A549 (cell line): ENCODE measurements around the gene P2RY13. TPM values are rescaled to one million over a fixed set of nuclear protein-coding genes. Genes with fewer than 3 reads are reported as not detected.
A peak's percentile ranks its signal among the peaks of the same experiment; 100 is the strongest.

ENCODE experiments used
- ATAC-seq, 2 experiments: fragments of 200-7000 bp in 1 of 2; fragments of >200 bp in 1 of 2; cut with Nextera tagmentation in 1 of 2; cut with Tn5 transposase in 1 of 2; 3 replicates each; pipeline versions ENCODE4 v1.8.0 to v1.9.1; 2018 to 2020; ENCODE audit warnings: mild to moderate bottlenecking in 1 of 2, moderate library complexity in 1 of 2
- CTCF ChIA-PET: fragments of 300-600 bp; sonication (Branson Sonifier 250); formaldehyde crosslinking; extraction: SDS; loops from one replicate; lab custom pipeline; 2021; ENCODE audit warnings: antibody characterized with exemption, inconsistent platforms; lab: Yijun Ruan, JAX
- POLR2A ChIA-PET: fragments of 350-600 bp; formaldehyde crosslinking; extraction: SDS; loops from one replicate; lab custom pipeline; 2021; ENCODE audit warnings: antibody characterized with exemption, inconsistent platforms; lab: Yijun Ruan, JAX
- DNase-seq, 2 experiments: peaks; one replicate each; pipeline versions ENCODE4 v3.0.0 to v3.0.0-alpha.2; 2011 to 2016; ENCODE audit warnings: low read depth in 1 of 2, low spot score in 1 of 2
- FAIRE-seq: peaks from 2 replicates; lab custom pipeline; 2011; peaks lifted over from hg19 to GRCh38; lab: Jason Lieb, UNC
- H3K27ac ChIP-seq, 2 experiments: fragments of >200 bp; sonication (Bioruptor Twin); formaldehyde crosslinking; 3 replicates each; pipeline ENCODE4 v1.5.1; 2016 to 2017
- H3K4me1 ChIP-seq: fragments of >200 bp; sonication (Bioruptor Twin); formaldehyde crosslinking; 3 replicates; pipeline ENCODE4 v1.6.1; 2016
- H3K4me2 ChIP-seq: fragments of >200 bp; sonication (Bioruptor Twin); formaldehyde crosslinking; 3 replicates; pipeline ENCODE4 v1.6.1; 2016
- H3K4me3 ChIP-seq: fragments of >200 bp; sonication (Bioruptor Twin); formaldehyde crosslinking; 3 replicates; pipeline ENCODE4 v1.5.1; 2016
- H3K9me3 ChIP-seq: fragments of >200 bp; sonication (Bioruptor Twin); formaldehyde crosslinking; 3 replicates; pipeline ENCODE4 v1.6.1; 2016
- BCL3 ChIP-seq: fragments of >200 bp; sonication (Bioruptor Twin); formaldehyde crosslinking; IDR thresholded peaks from 3 replicates; pipeline ENCODE4 v1.6.1; 2016
- CBX8 ChIP-seq: fragments of 200-600 bp; sonication (generic); IDR thresholded peaks from 2 replicates; pipeline ENCODE4 v1.6.1; 2016
- CEBPB ChIP-seq, 2 experiments: fragments of >200 bp in 1 of 2; sonication (Bioruptor Twin) in 1 of 2; formaldehyde crosslinking in 1 of 2; IDR thresholded peaks; 2 replicates each; pipeline ENCODE4 v1.6.1; 2012 to 2016
- E2F6 ChIP-seq: IDR thresholded peaks from 2 replicates; pipeline ENCODE4 v1.6.1; 2012; ENCODE audit warnings: low read depth, borderline replicate concordance
- EHMT2 ChIP-seq: fragments of 200-600 bp; sonication (generic); IDR thresholded peaks from 2 replicates; pipeline ENCODE4 v1.6.1; 2016; ENCODE audit warnings: antibody characterized with exemption, low read depth, mild to moderate bottlenecking, moderate library complexity
- ELK1 ChIP-seq: fragments of 150-350 bp; IDR thresholded peaks from 2 replicates; pipeline ENCODE4 v1.6.1; 2014; ENCODE audit warnings: low read depth, mild to moderate bottlenecking, low read length
- EP300 ChIP-seq, 2 experiments: fragments of >200 bp; sonication (Bioruptor Twin); formaldehyde crosslinking; IDR thresholded peaks; 2 replicates in 1 of 2; 3 replicates in 1 of 2; pipeline ENCODE4 v1.6.1; 2016 to 2017
- ESRRA ChIP-seq: fragments of 150-350 bp; IDR thresholded peaks from 2 replicates; pipeline ENCODE4 v1.6.1; 2014; ENCODE audit warnings: mild to moderate bottlenecking, low read length, borderline replicate concordance
- FOSB ChIP-seq: fragments of 250-450 bp; sonication (Bioruptor Pico); IDR thresholded peaks from 2 replicates; pipeline ENCODE4 v1.5.0; 2020; ENCODE audit warnings: mild to moderate bottlenecking, moderate library complexity
- FOSL2 ChIP-seq, 2 experiments: fragments of 450-650 bp in 1 of 2; fragments of >200 bp in 1 of 2; sonication (Bioruptor Twin) in 1 of 2; formaldehyde crosslinking; IDR thresholded peaks; 2 replicates each; pipeline versions ENCODE4 v1.5.0 to v1.6.1; 2016 to 2020; ENCODE audit warnings: mild to moderate bottlenecking in 1 of 2, moderate library complexity in 1 of 2
- HEYL ChIP-seq: fragments of 250-450 bp; sonication (Bioruptor Pico); IDR thresholded peaks from 2 replicates; pipeline ENCODE4 v1.8.0; 2021; ENCODE audit warnings: mild to moderate bottlenecking, moderate library complexity
- HOXB5 ChIP-seq: fragments of 250-450 bp; sonication (Bioruptor Pico); IDR thresholded peaks from 2 replicates; pipeline ENCODE4 v1.5.0; 2020; ENCODE audit warnings: mild to moderate bottlenecking, moderate library complexity
- JUN ChIP-seq, 2 experiments: fragments of >200 bp; sonication (Bioruptor Twin); formaldehyde crosslinking; IDR thresholded peaks; 2 replicates in 1 of 2; 3 replicates in 1 of 2; pipeline ENCODE4 v1.6.1; 2016 to 2017
- JUNB ChIP-seq: fragments of >200 bp; sonication (Bioruptor Twin); formaldehyde crosslinking; IDR thresholded peaks from 2 replicates; pipeline ENCODE4 v1.6.1; 2016
- KDM5A ChIP-seq: fragments of 200-600 bp; sonication (generic); IDR thresholded peaks from 2 replicates; pipeline ENCODE4 v1.6.1; 2016; ENCODE audit warnings: antibody characterized with exemption, mild to moderate bottlenecking
- NFE2L2 ChIP-seq: fragments of 150-350 bp; conservative IDR thresholded peaks from 2 replicates; pipeline ENCODE4 v1.6.1; 2014; ENCODE audit warnings: low read length
- POLR2AphosphoS2 ChIP-seq: conservative IDR thresholded peaks from 2 replicates; pipeline ENCODE4 v1.6.1; 2012; ENCODE audit warnings: low read length, improper control_type of control experiment, inconsistent platforms
- RAD21 ChIP-seq, 2 experiments: fragments of >200 bp in 1 of 2; sonication (Bioruptor Twin) in 1 of 2; formaldehyde crosslinking in 1 of 2; IDR thresholded peaks in 1 of 2; conservative IDR thresholded peaks in 1 of 2; 2 replicates in 1 of 2; 3 replicates in 1 of 2; pipeline ENCODE4 v1.6.1; 2012 to 2018; ENCODE audit warnings: inconsistent platforms in 1 of 2
- RCOR1 ChIP-seq: fragments of 150-350 bp; IDR thresholded peaks from 2 replicates; pipeline ENCODE4 v1.6.1; 2014; ENCODE audit warnings: antibody characterized with exemption, low read length, low read depth
- RFX5 ChIP-seq: fragments of 450-650 bp; IDR thresholded peaks from 2 replicates; pipeline ENCODE4 v1.7.1; 2014; ENCODE audit warnings: antibody characterized with exemption, mild to moderate bottlenecking, moderate library complexity
- RNF2 ChIP-seq: fragments of 200-600 bp; sonication (generic); IDR thresholded peaks from 2 replicates; pipeline ENCODE4 v1.6.1; 2016; ENCODE audit warnings: low read depth, mild to moderate bottlenecking, antibody characterized with exemption, moderate library complexity, borderline replicate concordance
- SREBF2 ChIP-seq: fragments of 450-650 bp; IDR thresholded peaks from 2 replicates; pipeline ENCODE4 v1.6.1; 2014; ENCODE audit warnings: mild to moderate bottlenecking, moderate library complexity
- TP53 ChIP-seq: fragments of 250-450 bp; sonication (Bioruptor Pico); IDR thresholded peaks from 2 replicates; pipeline ENCODE4 v1.5.0; 2021; ENCODE audit warnings: mild to moderate bottlenecking, moderate library complexity
- ZFP36 ChIP-seq: fragments of 450-650 bp; IDR thresholded peaks from 2 replicates; pipeline ENCODE4 v1.6.1; 2014; ENCODE audit warnings: borderline replicate concordance; ENCODE audit not compliant: partially characterized antibody
- ZSCAN20 ChIP-seq: fragments of 250-450 bp; sonication (Bioruptor Pico); IDR thresholded peaks from 2 replicates; pipeline ENCODE4 v1.8.0; 2022; ENCODE audit warnings: mild to moderate bottlenecking, moderate library complexity
- WGBS: methylation state at CpG from one replicate; pipeline ENCODE4 v1.1.6; 2017; ENCODE audit errors: missing lambda C conversion rate; 5-methylcytosine and 5-hydroxymethylcytosine counted together
- polyA plus RNA-seq, 4 experiments: library from polyadenylated mRNA; depleted of rRNA in 3 of 4; stranded (reverse); fragments of >200 nt; fragmentation: RNase III in 1 of 4; extraction: RNeasy Plus Mini Kit Qiagen cat#74134 plus additional on column Dnase treatment in 1 of 4; gene quantifications; 2 replicates in 3 of 4; 3 replicates in 1 of 4; pipeline ENCODE4 v1.2.3, GENCODE V29; 2011 to 2017
- TF ChIP-seq, protein P1 (sequence below): fragments of 200-600 bp; sonication (generic); IDR thresholded peaks from 2 replicates; pipeline ENCODE4 v1.6.1; 2016; ENCODE audit warnings: antibody characterized with exemption, mild to moderate bottlenecking, moderate library complexity
- TF ChIP-seq, protein P2 (sequence below): fragments of 250-450 bp; sonication (Bioruptor Pico); IDR thresholded peaks from 2 replicates; pipeline ENCODE4 v1.5.0; 2021; ENCODE audit warnings: mild to moderate bottlenecking, moderate library complexity, borderline replicate concordance

P2RY13 gene
- polyA plus RNA-seq, 2 of the 4 experiments (the other 2 are of a cell fraction): not detected

DNA sequence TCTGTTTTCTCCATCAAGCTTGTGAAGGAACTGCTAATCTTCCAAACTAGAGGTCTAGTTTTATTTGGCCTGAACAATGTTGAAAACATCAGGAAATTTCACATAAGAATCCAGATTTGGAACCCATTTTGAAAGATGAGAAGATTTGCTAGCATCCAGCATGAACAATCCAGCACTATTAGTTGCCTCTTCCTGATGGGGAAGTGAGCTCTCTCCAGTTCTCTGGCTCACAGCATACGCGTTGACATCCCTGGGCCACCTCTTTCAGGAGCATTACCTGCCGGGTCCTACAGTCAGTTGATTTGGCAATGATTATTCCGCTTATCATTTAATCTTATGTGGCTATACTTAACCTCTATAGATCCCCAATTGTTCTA is 23.6 kb downstream of the P2RY13 start:
- Histone ChIP-seq H3K9me3 (no peaks in the 10 kb centered on the region), H3K4me1 (peaks cover 26% of the 10 kb centered on the region), H3K4me3 (no peak overlapping the region), H3K27ac (peak overlapping the region; percentile 72 to 84), H3K4me2 (peak overlapping the region; percentile 63)
- DNase-seq (no peak), FAIRE-seq (no peak), ATAC-seq (peak in 1 of 2 experiments; percentile 15; a peak in 1 of 6 replicates)
- 92% methylated on average over 4 of the region's 4 CpGs for WGBS
- TF ChIP-seq HEYL (no peak), TP53 (no peak), POLR2AphosphoS2 (no peak), ELK1 (no peak), ZFP36 (no peak), RFX5 (no peak), FOSL2 (IDR thresholded peaks at IDR 0.05) (no peak), FOSL2 (CRISPR knock-in tag; IDR thresholded peaks at IDR 0.05) (no peak), CEBPB (IDR thresholded peaks at IDR 0.05) (no peak), RNF2 (no peak), ESRRA (no peak), JUN (IDR thresholded peaks at IDR 0.05) (no peak), FOSB (CRISPR knock-in tag) (no peak), EHMT2 (no peak), E2F6 (no peak)
- POLR2A ChIA-PET: interaction anchor here (0.6 to 2.5 kb wide), 5 partner anchors 11 to 1264 kb away, joined by 3 to 11 read pairs (median 4); partner anchors contain the start of gene GPR87
- CTCF ChIA-PET: interaction anchor here (0.6 to 6.1 kb wide), 10 partner anchors 10 to 533 kb away, joined by 3 to 47 read pairs (median 4); no protein-coding TSS in a partner anchor

GRCh38 chr3:151305060-151305774 is 24.1 kb downstream of the P2RY13 start:
- H3K27ac ChIP-seq: peak overlapping the region; percentile 72 to 84
- CTCF ChIA-PET: interaction anchor here (0.5 to 6.1 kb wide), 18 partner anchors 9 to 1047 kb away, joined by 3 to 47 read pairs (median 3); no protein-coding TSS in a partner anchor
- TF ChIP-seq EP300 (IDR thresholded peaks at IDR 0.05) (peak in 1 of 2 experiments; percentile 40; a peak in 1 of 5 replicates), JUNB (peak; percentile 39), KDM5A (no peak), CBX8 (no peak), TP53 (no peak), ZSCAN20 (no peak), HOXB5 (CRISPR knock-in tag) (no peak), BCL3 (peak; percentile 38; the same call in 1 of the 3 replicates), RAD21 (conservative IDR thresholded peaks at IDR 0.05 in 1 of 2, IDR thresholded peaks at IDR 0.05 in 1 of 2) (peak; percentile 37 to 46), E2F6 (no peak), RCOR1 (no peak), JUN (IDR thresholded peaks at IDR 0.05) (peak in 1 of 2 experiments; percentile 60; a peak in 3 of 5 replicates), SREBF2 (no peak), NFE2L2 (no peak)
- TF ChIP-seq, protein P1, sequence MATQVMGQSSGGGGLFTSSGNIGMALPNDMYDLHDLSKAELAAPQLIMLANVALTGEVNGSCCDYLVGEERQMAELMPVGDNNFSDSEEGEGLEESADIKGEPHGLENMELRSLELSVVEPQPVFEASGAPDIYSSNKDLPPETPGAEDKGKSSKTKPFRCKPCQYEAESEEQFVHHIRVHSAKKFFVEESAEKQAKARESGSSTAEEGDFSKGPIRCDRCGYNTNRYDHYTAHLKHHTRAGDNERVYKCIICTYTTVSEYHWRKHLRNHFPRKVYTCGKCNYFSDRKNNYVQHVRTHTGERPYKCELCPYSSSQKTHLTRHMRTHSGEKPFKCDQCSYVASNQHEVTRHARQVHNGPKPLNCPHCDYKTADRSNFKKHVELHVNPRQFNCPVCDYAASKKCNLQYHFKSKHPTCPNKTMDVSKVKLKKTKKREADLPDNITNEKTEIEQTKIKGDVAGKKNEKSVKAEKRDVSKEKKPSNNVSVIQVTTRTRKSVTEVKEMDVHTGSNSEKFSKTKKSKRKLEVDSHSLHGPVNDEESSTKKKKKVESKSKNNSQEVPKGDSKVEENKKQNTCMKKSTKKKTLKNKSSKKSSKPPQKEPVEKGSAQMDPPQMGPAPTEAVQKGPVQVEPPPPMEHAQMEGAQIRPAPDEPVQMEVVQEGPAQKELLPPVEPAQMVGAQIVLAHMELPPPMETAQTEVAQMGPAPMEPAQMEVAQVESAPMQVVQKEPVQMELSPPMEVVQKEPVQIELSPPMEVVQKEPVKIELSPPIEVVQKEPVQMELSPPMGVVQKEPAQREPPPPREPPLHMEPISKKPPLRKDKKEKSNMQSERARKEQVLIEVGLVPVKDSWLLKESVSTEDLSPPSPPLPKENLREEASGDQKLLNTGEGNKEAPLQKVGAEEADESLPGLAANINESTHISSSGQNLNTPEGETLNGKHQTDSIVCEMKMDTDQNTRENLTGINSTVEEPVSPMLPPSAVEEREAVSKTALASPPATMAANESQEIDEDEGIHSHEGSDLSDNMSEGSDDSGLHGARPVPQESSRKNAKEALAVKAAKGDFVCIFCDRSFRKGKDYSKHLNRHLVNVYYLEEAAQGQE: no peak
- TF ChIP-seq, protein P2, sequence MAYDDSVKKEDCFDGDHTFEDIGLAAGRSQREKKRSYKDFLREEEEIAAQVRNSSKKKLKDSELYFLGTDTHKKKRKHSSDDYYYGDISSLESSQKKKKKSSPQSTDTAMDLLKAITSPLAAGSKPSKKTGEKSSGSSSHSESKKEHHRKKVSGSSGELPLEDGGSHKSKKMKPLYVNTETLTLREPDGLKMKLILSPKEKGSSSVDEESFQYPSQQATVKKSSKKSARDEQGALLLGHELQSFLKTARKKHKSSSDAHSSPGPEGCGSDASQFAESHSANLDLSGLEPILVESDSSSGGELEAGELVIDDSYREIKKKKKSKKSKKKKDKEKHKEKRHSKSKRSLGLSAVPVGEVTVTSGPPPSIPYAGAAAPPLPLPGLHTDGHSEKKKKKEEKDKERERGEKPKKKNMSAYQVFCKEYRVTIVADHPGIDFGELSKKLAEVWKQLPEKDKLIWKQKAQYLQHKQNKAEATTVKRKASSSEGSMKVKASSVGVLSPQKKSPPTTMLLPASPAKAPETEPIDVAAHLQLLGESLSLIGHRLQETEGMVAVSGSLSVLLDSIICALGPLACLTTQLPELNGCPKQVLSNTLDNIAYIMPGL: no peak

More at GRCh38 chr3:151305060-151305774, 24.1 kb downstream of the P2RY13 start:
- peak; percentile 97 for ATAC-seq
- Histone ChIP-seq H3K4me1 (peaks cover 26% of the 10 kb centered on the region), H3K4me2 (peak overlapping the region; percentile 63), H3K9me3 (no peaks in the 10 kb centered on the region), H3K4me3 (no peak overlapping the region)
- POLR2A ChIA-PET: interaction anchor here (0.6 to 2.5 kb wide), 6 partner anchors 11 to 1265 kb away, joined by 3 to 11 read pairs (median 4); partner anchors contain the start of gene GPR87
- FAIRE-seq: no peak
- DNase-seq: peak; percentile 61 to 82
- whole genome bisulfite sequencing: 35% methylated on average over 7 of the region's 7 CpGs
